A673 (cell line): ENCODE measurements around the gene COL16A1. TPM values are rescaled to one million over a fixed set of nuclear protein-coding genes. Genes with fewer than 3 reads are reported as not detected.

Experiments
- BruUV-seq: library from RNA; stranded (reverse); fragments of 400-500 nt; replicated peaks from 2 replicates; lab custom pipeline; 2021; lab: Mats Ljungman, UMichigan
- CTCF ChIA-PET: fragments of 300-600 bp; sonication (Branson Sonifier 250); formaldehyde crosslinking; loops from one replicate; lab custom pipeline; 2022; ENCODE audit warnings: antibody characterized with exemption; lab: Charles Lee
- POLR2A ChIA-PET: fragments of 300-600 bp; sonication (Branson Sonifier 250); formaldehyde crosslinking; loops from one replicate; lab custom pipeline; 2022; ENCODE audit warnings: antibody characterized with exemption; ENCODE audit not compliant: low non-redundant PET; lab: Charles Lee
- DNase-seq: peaks from one replicate; pipeline ENCODE4 v3.0.0-alpha.2; 2015; ENCODE audit warnings: low spot score
- H3K27ac ChIP-seq: fragments of 200-600 bp; sonication (generic); 2 replicates; pipeline ENCODE4 v1.5.1; 2016; ENCODE audit warnings: mixed run types, low read depth, mild to moderate bottlenecking, mixed read lengths, antibody characterized with exemption, low read length; ENCODE audit not compliant: poor library complexity, severe bottlenecking
- H3K27me3 ChIP-seq: fragments of 200-600 bp; sonication (generic); replicated peaks from 2 replicates; pipeline ENCODE4 v1.6.1; 2017; ENCODE audit warnings: mixed run types, low read depth, mild to moderate bottlenecking, mixed read lengths, antibody characterized with exemption, low read length; ENCODE audit not compliant: insufficient read depth, poor library complexity
- H3K36me3 ChIP-seq: fragments of 200-600 bp; sonication (generic); 2 replicates; pipeline ENCODE4 v1.6.1; 2016; ENCODE audit warnings: mixed run types, mild to moderate bottlenecking, mixed read lengths, antibody characterized with exemption, low read length; ENCODE audit not compliant: insufficient read depth, poor library complexity, severe bottlenecking
- H3K4me1 ChIP-seq: fragments of 200-600 bp; sonication (generic); 2 replicates; pipeline ENCODE4 v1.6.1; 2017; ENCODE audit warnings: mixed run types, mild to moderate bottlenecking, mixed read lengths, antibody characterized with exemption, low read length; ENCODE audit not compliant: insufficient read depth, poor library complexity, severe bottlenecking
- H3K4me3 ChIP-seq: fragments of 200-600 bp; sonication (generic); 2 replicates; pipeline ENCODE4 v1.5.1; 2016; ENCODE audit warnings: low read depth, mixed run types, mild to moderate bottlenecking, mixed read lengths, low read length; ENCODE audit not compliant: poor library complexity, severe bottlenecking
- H3K9me3 ChIP-seq: fragments of 200-600 bp; sonication (generic); 2 replicates; pipeline ENCODE4 v1.6.1; 2016; ENCODE audit warnings: mixed run types, low read depth, mild to moderate bottlenecking, mixed read lengths, antibody characterized with exemption, low read length; ENCODE audit not compliant: poor library complexity, severe bottlenecking
- EZH2 ChIP-seq: fragments of 200-600 bp; sonication (generic); IDR thresholded peaks from 2 replicates; pipeline ENCODE4 v1.6.1; 2017; ENCODE audit warnings: borderline replicate concordance, low read depth, mild to moderate bottlenecking, mixed read lengths, antibody characterized with exemption, low read length; ENCODE audit not compliant: poor library complexity, severe bottlenecking
- intact Hi-C: fragments of 100-400 bp; cut with micrococcal nuclease; formaldehyde crosslinking; loops from one replicate; pipeline ENCODE4 v1.10.0; 2022; ENCODE audit not compliant: unreplicated experiment
- total RNA-seq: library from RNA; stranded (reverse); gene quantifications from 2 replicates; pipeline ENCODE4 v1.2.3, GENCODE V29; 2021
- TF ChIP-seq, protein P1 (sequence below): fragments of 300-800, 200-600 bp; sonication (generic); conservative IDR thresholded peaks from 2 replicates; pipeline ENCODE4 v1.5.1; 2017; ENCODE audit warnings: low read depth, mild to moderate bottlenecking, antibody characterized with exemption, low read length, moderate library complexity, mixed read lengths

COL16A1 gene
- total RNA-seq, 1 experiment from 2014 or later = 26.6 TPM

DNA sequence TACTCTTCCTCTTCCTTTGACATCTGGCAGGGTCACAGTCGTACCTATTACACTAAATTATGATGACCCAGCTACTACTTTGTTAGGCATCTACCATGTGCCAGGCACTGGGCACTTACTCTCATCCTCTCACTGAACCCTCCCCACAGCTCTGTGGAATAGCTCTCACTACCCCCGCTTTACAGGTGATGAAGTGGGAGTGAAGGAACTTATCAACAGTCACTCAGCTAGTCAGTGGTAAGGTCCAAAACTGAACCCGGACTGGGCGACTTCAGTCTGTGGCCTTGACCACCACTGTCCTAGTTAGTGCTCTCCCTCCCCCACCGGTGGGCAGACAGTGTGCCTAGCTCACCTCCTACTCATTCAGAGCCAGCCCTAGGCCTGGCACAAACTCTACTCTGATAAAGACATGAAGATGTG lies 48.0 kb upstream of the COL16A1 start:
- H3K27me3 ChIP-seq = no peaks in the 10 kb centered on the region
- no peak overlapping the region for H3K27ac ChIP-seq
- ChIA-PET CTCF (no interaction called here), POLR2A (no interaction called here)
- no peak for DNase-seq
- no peak for TF ChIP-seq EZH2
- TF ChIP-seq, protein P1, sequence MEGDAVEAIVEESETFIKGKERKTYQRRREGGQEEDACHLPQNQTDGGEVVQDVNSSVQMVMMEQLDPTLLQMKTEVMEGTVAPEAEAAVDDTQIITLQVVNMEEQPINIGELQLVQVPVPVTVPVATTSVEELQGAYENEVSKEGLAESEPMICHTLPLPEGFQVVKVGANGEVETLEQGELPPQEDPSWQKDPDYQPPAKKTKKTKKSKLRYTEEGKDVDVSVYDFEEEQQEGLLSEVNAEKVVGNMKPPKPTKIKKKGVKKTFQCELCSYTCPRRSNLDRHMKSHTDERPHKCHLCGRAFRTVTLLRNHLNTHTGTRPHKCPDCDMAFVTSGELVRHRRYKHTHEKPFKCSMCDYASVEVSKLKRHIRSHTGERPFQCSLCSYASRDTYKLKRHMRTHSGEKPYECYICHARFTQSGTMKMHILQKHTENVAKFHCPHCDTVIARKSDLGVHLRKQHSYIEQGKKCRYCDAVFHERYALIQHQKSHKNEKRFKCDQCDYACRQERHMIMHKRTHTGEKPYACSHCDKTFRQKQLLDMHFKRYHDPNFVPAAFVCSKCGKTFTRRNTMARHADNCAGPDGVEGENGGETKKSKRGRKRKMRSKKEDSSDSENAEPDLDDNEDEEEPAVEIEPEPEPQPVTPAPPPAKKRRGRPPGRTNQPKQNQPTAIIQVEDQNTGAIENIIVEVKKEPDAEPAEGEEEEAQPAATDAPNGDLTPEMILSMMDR = no peak
- H3K4me1 ChIP-seq = peaks cover 16% of the 10 kb centered on the region
- no peaks in the 10 kb centered on the region for H3K36me3 ChIP-seq
- no peak overlapping the region for H3K4me3 ChIP-seq
- no peaks in the 10 kb centered on the region for H3K9me3 ChIP-seq
- intact Hi-C loops = no loop called here
- no TSS peak for BruUV-seq

DNA sequence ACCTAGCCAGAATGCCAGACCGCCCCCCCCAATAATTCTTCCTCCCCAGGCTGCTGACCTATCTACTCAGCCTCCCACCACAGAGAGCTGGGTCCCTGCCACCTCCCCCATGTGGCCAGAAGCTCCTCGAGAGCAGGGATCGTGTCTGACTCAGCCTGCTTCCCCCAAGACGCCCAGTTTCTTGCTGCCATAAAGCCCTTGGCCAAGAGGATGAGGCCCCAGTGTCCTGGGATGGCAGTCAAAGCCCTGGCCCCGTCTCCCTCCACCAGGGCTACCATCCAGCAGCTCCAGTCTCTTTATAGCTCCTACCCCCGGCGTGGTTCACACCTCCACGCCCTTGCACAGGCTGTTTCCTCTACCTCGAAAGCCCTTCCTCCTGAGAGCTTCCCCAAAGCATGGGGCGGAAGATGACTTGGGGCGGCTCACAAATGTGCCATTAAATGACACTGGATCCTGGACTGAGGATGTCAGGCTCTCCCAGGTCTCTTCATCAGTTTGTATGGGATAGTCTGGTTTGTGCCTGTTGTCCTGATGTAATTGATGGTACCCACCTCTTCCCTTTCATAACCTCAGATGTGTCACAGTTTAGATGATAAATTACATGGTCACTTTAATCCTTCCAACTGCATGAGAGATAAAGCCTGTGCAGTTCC lies 47.2 kb upstream of the COL16A1 start:
- Histone ChIP-seq H3K27ac (no peak overlapping the region), H3K4me1 (peaks cover 23% of the 10 kb centered on the region), H3K36me3 (no peaks in the 10 kb centered on the region), H3K4me3 (no peak overlapping the region), H3K27me3 (no peaks in the 10 kb centered on the region), H3K9me3 (no peaks in the 10 kb centered on the region)
- POLR2A ChIA-PET = no interaction called here
- BruUV-seq = no TSS peak
- intact Hi-C loops = no loop called here
- DNase-seq = no peak
- TF ChIP-seq EZH2 = no peak
- TF ChIP-seq, protein P1 = no peak
- CTCF ChIA-PET = no interaction called here

DNA sequence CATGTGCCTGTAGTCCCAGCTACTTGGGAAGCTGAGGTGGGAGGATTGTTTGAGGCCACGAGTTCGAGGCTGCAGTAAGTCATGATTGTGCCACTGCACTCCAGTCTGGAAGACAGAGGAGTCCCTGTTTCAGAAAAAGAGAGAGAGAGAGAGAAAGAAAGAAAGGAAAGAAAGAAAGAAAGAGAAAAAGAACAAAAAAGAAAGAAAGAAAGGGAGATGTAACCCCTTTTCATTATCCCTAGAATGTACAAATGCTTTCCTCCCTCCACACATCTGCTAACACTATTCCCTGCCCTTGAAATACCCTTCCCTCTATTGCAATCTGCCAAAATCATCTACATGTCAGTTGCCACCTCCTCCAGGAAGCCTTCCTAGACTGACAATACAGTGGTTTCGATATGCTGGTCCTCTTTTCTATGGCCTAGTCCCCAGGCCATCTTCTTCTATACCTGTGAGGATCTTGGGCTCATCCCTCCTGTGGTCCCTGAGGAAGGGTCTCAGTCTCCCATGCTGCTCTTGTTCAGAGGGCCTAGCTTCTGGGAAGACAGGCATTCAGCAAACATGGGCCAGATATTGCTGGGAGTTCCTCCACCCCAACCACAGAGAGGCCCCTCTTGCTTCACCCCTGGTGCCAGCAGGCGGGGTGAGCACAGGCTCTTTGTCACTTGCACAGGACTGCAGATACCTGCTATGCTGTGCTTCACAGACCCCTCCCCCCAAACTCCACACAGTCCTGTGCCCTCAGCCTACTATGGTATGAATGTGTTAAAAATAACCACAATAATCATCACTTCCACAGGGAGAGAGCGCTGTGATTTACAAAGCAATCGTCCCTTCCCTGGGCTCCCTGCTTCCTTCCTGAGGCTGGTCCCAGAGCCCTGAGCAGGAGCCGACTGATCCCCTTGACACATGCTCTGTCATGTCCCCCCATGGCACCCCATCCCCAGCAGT lies 46.2 kb upstream of the COL16A1 start:
- no peak overlapping the region for H3K27ac ChIP-seq
- no peak for DNase-seq
- H3K4me1 ChIP-seq = peaks cover 26% of the 10 kb centered on the region
- H3K4me3 ChIP-seq = no peak overlapping the region
- POLR2A ChIA-PET = interaction anchor here (0.5 kb wide), 1 partner anchor 12 kb away, joined by 6 read pairs; no protein-coding TSS in a partner anchor
- no peaks in the 10 kb centered on the region for H3K36me3 ChIP-seq
- no peaks in the 10 kb centered on the region for H3K27me3 ChIP-seq
- H3K9me3 ChIP-seq = no peaks in the 10 kb centered on the region
- intact Hi-C loops = no loop called here
- BruUV-seq = no TSS peak
- TF ChIP-seq, protein P1 = no peak
- TF ChIP-seq EZH2 = no peak
- CTCF ChIA-PET = interaction anchor here (1.1 kb wide), 1 partner anchor 13 kb away, joined by 3 read pairs; no protein-coding TSS in a partner anchor
